Astrocyte (in vitro differentiated cells and primary cell): ENCODE measurements around the gene SIDT2. TPM values are rescaled to one million over a fixed set of nuclear protein-coding genes. Genes with fewer than 3 reads are reported as not detected.

Experiments used
- DNase-seq: peaks from one replicate; pipeline ENCODE4 v3.0.0-alpha.2; 2010; ENCODE audit warnings: low read depth
- FAIRE-seq: peaks from 2 replicates; lab custom pipeline; 2011; peaks lifted over from hg19 to GRCh38; lab: Jason Lieb, UNC
- H2AFZ ChIP-seq: 2 replicates; pipeline ENCODE4 v1.6.0; 2012; ENCODE audit warnings: low read depth, low read length, inconsistent platforms
- H3K27ac ChIP-seq: 2 replicates; pipeline ENCODE4 v1.5.1; 2011; ENCODE audit warnings: low read depth, low read length, inconsistent platforms
- H3K27me3 ChIP-seq: 2 replicates; pipeline ENCODE4 v1.6.0; 2011; ENCODE audit warnings: low read length, inconsistent platforms; ENCODE audit not compliant: insufficient read depth
- H3K36me3 ChIP-seq: 2 replicates; pipeline ENCODE4 v1.5.1; 2011; ENCODE audit warnings: low read length, inconsistent platforms; ENCODE audit not compliant: insufficient read depth
- H3K4me1 ChIP-seq: 2 replicates; pipeline ENCODE4 v1.5.1; 2011; ENCODE audit warnings: low read length, inconsistent platforms; ENCODE audit not compliant: insufficient read depth
- H3K4me2 ChIP-seq: 2 replicates; pipeline ENCODE4 v1.6.0; 2012; ENCODE audit warnings: low read length, inconsistent platforms
- H3K4me3 ChIP-seq: 2 replicates; pipeline ENCODE4 v1.5.1; 2011; ENCODE audit warnings: low read depth, mild to moderate bottlenecking, low read length, inconsistent platforms; ENCODE audit not compliant: insufficient read depth
- H3K79me2 ChIP-seq: 2 replicates; pipeline ENCODE4 v1.6.0; 2012; ENCODE audit warnings: mild to moderate bottlenecking, low read length, inconsistent platforms; ENCODE audit not compliant: insufficient read depth
- H3K9ac ChIP-seq: 2 replicates; pipeline ENCODE4 v1.6.0; 2012; ENCODE audit warnings: mild to moderate bottlenecking, low read length, inconsistent platforms
- H3K9me3 ChIP-seq: 2 replicates; pipeline ENCODE4 v1.5.1; 2012; ENCODE audit warnings: low read depth, mild to moderate bottlenecking, low read length, inconsistent platforms; ENCODE audit not compliant: insufficient read depth
- H4K20me1 ChIP-seq: 2 replicates; pipeline ENCODE4 v1.6.0; 2012; ENCODE audit warnings: low read length, inconsistent platforms; ENCODE audit not compliant: insufficient read depth
- H3K27ac Mint-ChIP-seq: one replicate; pipeline ENCODE4 v1.8.0; 2021; ENCODE audit warnings: mild to moderate bottlenecking, mixed read lengths; ENCODE audit not compliant: unreplicated experiment
- H3K27me3 Mint-ChIP-seq: one replicate; pipeline ENCODE4 v1.8.0; 2021; ENCODE audit warnings: low read depth, mixed read lengths; ENCODE audit not compliant: unreplicated experiment
- H3K36me3 Mint-ChIP-seq: one replicate; pipeline ENCODE4 v1.8.0; 2021; ENCODE audit warnings: low read depth, mixed read lengths; ENCODE audit not compliant: unreplicated experiment
- H3K4me1 Mint-ChIP-seq: one replicate; pipeline ENCODE4 v1.8.0; 2021; ENCODE audit warnings: low read depth, mixed read lengths; ENCODE audit not compliant: unreplicated experiment
- H3K4me3 Mint-ChIP-seq: one replicate; pipeline ENCODE4 v1.8.0; 2021; ENCODE audit warnings: mild to moderate bottlenecking, moderate library complexity, mixed read lengths; ENCODE audit not compliant: unreplicated experiment
- H3K9me3 Mint-ChIP-seq: one replicate; pipeline ENCODE4 v1.8.0; 2021; ENCODE audit warnings: mild to moderate bottlenecking, mixed read lengths; ENCODE audit not compliant: unreplicated experiment
- CTCF ChIP-seq: IDR thresholded peaks from 2 replicates; pipeline ENCODE4 v1.5.1; 2011; ENCODE audit warnings: low read depth, mild to moderate bottlenecking, inconsistent platforms, low read length, moderate library complexity; ENCODE audit not compliant: insufficient read depth
- EZH2 ChIP-seq: IDR thresholded peaks from 2 replicates; pipeline ENCODE4 v1.6.1; 2012; ENCODE audit warnings: mild to moderate bottlenecking, low read length, inconsistent platforms; ENCODE audit not compliant: insufficient read depth
- total RNA-seq: library from RNA; stranded (reverse); gene quantifications from 2 replicates; pipeline ENCODE4 v1.2.1, GENCODE V29; 2021

SIDT2 gene
- total RNA-seq, 1 donor from 2014 or later = 55.8 TPM

- H3K9ac ChIP-seq = no peak overlapping the region
- no peak for FAIRE-seq
- Mint-ChIP-seq H3K27me3 (no peaks in the 10 kb centered on the region), H3K36me3 (peaks cover 18% of the 10 kb centered on the region), H3K9me3 (no peaks in the 10 kb centered on the region), H3K4me3 (no peak overlapping the region), H3K4me1 (peaks cover 53% of the 10 kb centered on the region), H3K27ac (peak overlapping the region; percentile 82)
- H3K9me3 ChIP-seq = no peaks in the 10 kb centered on the region
- no peak overlapping the region for H3K4me2 ChIP-seq
- H3K4me1 ChIP-seq = peaks cover 4% of the 10 kb centered on the region
- H3K79me2 ChIP-seq = peaks cover 23% of the 10 kb centered on the region
- no peak for TF ChIP-seq CTCF
- no peak for TF ChIP-seq EZH2
- H2AFZ ChIP-seq = no peak overlapping the region
- no peak for DNase-seq
- H3K27ac ChIP-seq = no peak overlapping the region
- H4K20me1 ChIP-seq = peaks cover 50% of the 10 kb centered on the region
- no peak overlapping the region for H3K4me3 ChIP-seq
- H3K36me3 ChIP-seq = peaks cover 20% of the 10 kb centered on the region
- H3K27me3 ChIP-seq = no peaks in the 10 kb centered on the region
Observed at GRCh38 chr11:117171007-117171403, 7.5 kb upstream of the SIDT2 start.

GRCh38 chr11:117171404-117172061 lies 7.0 kb upstream of the SIDT2 start:
- FAIRE-seq (no peak), DNase-seq (peak; percentile 50)
- peak overlapping the region; percentile 82 for H3K27ac Mint-ChIP-seq
- no peak overlapping the region for H3K4me3 ChIP-seq
- peaks cover 50% of the 10 kb centered on the region for H3K4me1 Mint-ChIP-seq
- H3K4me1 ChIP-seq = peaks cover 4% of the 10 kb centered on the region
- TF ChIP-seq CTCF = no peak
- no peak for TF ChIP-seq EZH2
- peak overlapping the region; percentile 36 for H3K4me2 ChIP-seq
- H3K9me3 ChIP-seq = no peaks in the 10 kb centered on the region
- peak overlapping the region; percentile 28 for H3K9ac ChIP-seq
- no peak overlapping the region for H2AFZ ChIP-seq
- H3K27ac ChIP-seq = no peak overlapping the region
- peaks cover 45% of the 10 kb centered on the region for H4K20me1 ChIP-seq
- no peaks in the 10 kb centered on the region for H3K9me3 Mint-ChIP-seq
- H3K27me3 ChIP-seq = no peaks in the 10 kb centered on the region
- peaks cover 18% of the 10 kb centered on the region for H3K36me3 Mint-ChIP-seq
- peaks cover 22% of the 10 kb centered on the region for H3K79me2 ChIP-seq
- H3K4me3 Mint-ChIP-seq = peak overlapping the region; percentile 24
- peaks cover 20% of the 10 kb centered on the region for H3K36me3 ChIP-seq
- H3K27me3 Mint-ChIP-seq = no peaks in the 10 kb centered on the region

GRCh38 chr11:117172724-117173421 lies 5.7 kb upstream of the SIDT2 start:
- H3K27ac Mint-ChIP-seq = peak overlapping the region; percentile 26
- no peaks in the 10 kb centered on the region for H3K27me3 Mint-ChIP-seq
- Histone ChIP-seq H3K27ac (no peak overlapping the region), H2AFZ (no peak overlapping the region), H3K27me3 (no peaks in the 10 kb centered on the region), H3K4me1 (peaks cover 7% of the 10 kb centered on the region), H3K9ac (no peak overlapping the region), H3K79me2 (peaks cover 13% of the 10 kb centered on the region), H4K20me1 (peaks cover 34% of the 10 kb centered on the region), H3K4me3 (no peak overlapping the region), H3K36me3 (peaks cover 12% of the 10 kb centered on the region), H3K4me2 (no peak overlapping the region), H3K9me3 (no peaks in the 10 kb centered on the region)
- H3K9me3 Mint-ChIP-seq = no peaks in the 10 kb centered on the region
- DNase-seq (no peak), FAIRE-seq (no peak)
- TF ChIP-seq CTCF (no peak), EZH2 (no peak)
- peaks cover 16% of the 10 kb centered on the region for H3K36me3 Mint-ChIP-seq
- H3K4me1 Mint-ChIP-seq = peaks cover 45% of the 10 kb centered on the region
- peak overlapping the region; percentile 62 for H3K4me3 Mint-ChIP-seq
